ENCODE measurements around the gene PLPP1. TPM values are rescaled to one million over a fixed set of nuclear protein-coding genes. Genes with fewer than 3 reads are reported as not detected.

The PLPP1 gene
- total RNA-seq, 1 experiment from 2014 or later = 10.5 TPM

- Histone ChIP-seq H3K9me3 (ENCODE audit: control insufficient read depth in 1 of 2, insufficient read depth in 1 of 2, low read depth in 1 of 2, low read length in 2 of 2) (no peaks in the 10 kb centered on the region), H3K27me3 (ENCODE audit: insufficient read depth, low read length) (no peaks in the 10 kb centered on the region), H3K9me2 (ENCODE audit: insufficient read depth) (no peaks in the 10 kb centered on the region), H3K36me3 (ENCODE audit: control insufficient read depth in 1 of 2, insufficient read depth in 2 of 2, low read length in 2 of 2) (no peaks in the 10 kb centered on the region), H3K4me2 (ENCODE audit: low read length) (no peak overlapping the region), H3K4me1 (ENCODE audit: control insufficient read depth in 1 of 2, insufficient read depth in 2 of 2, low read length in 2 of 2) (peaks cover 0 to 7% of the 10 kb centered on the region in 2 experiments; a peak in 2 of 4 replicates), H2AFZ (ENCODE audit: low read depth, low read length, poor library complexity, severe bottlenecking) (no peak overlapping the region), H3K27ac (ENCODE audit: low read depth, low read length) (no peak overlapping the region), H4K20me1 (ENCODE audit: insufficient read depth) (no peaks in the 10 kb centered on the region), H3K9ac (ENCODE audit: low read length) (no peak overlapping the region), H3K4me3 (replicated peaks in 1 of 2; ENCODE audit: low read depth in 1 of 2, low read length in 2 of 2) (no peak overlapping the region), H3K79me2 (ENCODE audit: insufficient read depth, low read length) (no peaks in the 10 kb centered on the region)
- TF ChIP-seq CEBPB (IDR thresholded peaks at IDR 0.05; ENCODE audit: low read depth) (no peak), EGR1 (IDR thresholded peaks at IDR 0.05; ENCODE audit: low read depth) (no peak), ZFX (IDR thresholded peaks at IDR 0.05) (no peak), CTCF (IDR thresholded peaks at IDR 0.05 in 2 of 3, conservative IDR thresholded peaks at IDR 0.05 in 1 of 3; ENCODE audit: borderline replicate concordance in 1 of 3, insufficient read depth in 1 of 3, low read depth in 2 of 3, low read length in 2 of 3) (no peak), POLR2A (IDR thresholded peaks at IDR 0.05; ENCODE audit: borderline replicate concordance, extremely low read depth, insufficient read depth, insufficient read length) (no peak), ATF3 (IDR thresholded peaks at IDR 0.05) (no peak), REST (IDR thresholded peaks at IDR 0.05; ENCODE audit: low read depth) (no peak), MAX (IDR thresholded peaks at IDR 0.05) (no peak), POLR2AphosphoS5 (IDR thresholded peaks at IDR 0.05; ENCODE audit: low read depth, low read length) (no peak), EZH2phosphoT487 (IDR thresholded peaks at IDR 0.05; ENCODE audit: borderline replicate concordance) (no peak), ZBTB33 (IDR thresholded peaks at IDR 0.05; ENCODE audit: extremely low read depth, insufficient replicate concordance, low read length) (no peak), YY1 (IDR thresholded peaks at IDR 0.05; ENCODE audit: extremely low read depth, insufficient replicate concordance, low read depth, low read length) (no peak), EZH2 (IDR thresholded peaks at IDR 0.05) (no peak), RAD21 (IDR thresholded peaks at IDR 0.05; ENCODE audit: low read depth) (no peak), ZNF274 (IDR thresholded peaks at IDR 0.05; ENCODE audit: low read depth, low read length) (no peak), SP1 (IDR thresholded peaks at IDR 0.05; ENCODE audit: low read depth) (no peak), SRF (IDR thresholded peaks at IDR 0.05; ENCODE audit: low read depth) (no peak), SIN3A (IDR thresholded peaks at IDR 0.05; ENCODE audit: low read depth) (no peak), FOSL1 (IDR thresholded peaks at IDR 0.05; ENCODE audit: low read depth) (no peak), CBX3 (IDR thresholded peaks at IDR 0.05; ENCODE audit: low read depth) (no peak)
- ChIA-PET RAD21 (ENCODE audit: low non-redundant PET in 1 of 2, low total read pairs in 2 of 2, uncharacterized antibody in 2 of 2, unreplicated experiment in 2 of 2) (no interaction called here), CTCF (no interaction called here), POLR2A (no interaction called here)
- intact Hi-C loops (cut with micrococcal nuclease) = no loop called here
- DNase-seq (ENCODE audit: low read depth, low spot score) = no peak
- ATAC-seq = no peak
- BruUV-seq (replicated peaks) = no TSS peak
These were observed 16.6 kb upstream of the PLPP1 start for GRCh38 chr5:55551358-55551757.

Measured in HCT116 (cell line).